Right lobe of liver (tissue), 6 donors: ENCODE results near the gene TCL1B. TPM values are rescaled to one million over a fixed set of nuclear protein-coding genes. Genes with fewer than 3 reads are reported as not detected.

Source experiments
- ATAC-seq, 4 donors: fragments of 200-7000 bp; cut with Tn5 transposase; one replicate each; pipeline ENCODE4 v1.9.1; 2020; ENCODE audit warnings: mild to moderate bottlenecking in 4 of 4, moderate library complexity in 4 of 4
- DNase-seq, 3 donors: peaks; one replicate each; pipeline ENCODE4 v3.0.0-alpha.2; 2020
- H3K27ac ChIP-seq, 3 donors: fragments of 200-600 bp; one replicate each; pipeline ENCODE4 v1.8.0; 2022
- H3K27me3 ChIP-seq, 2 donors: fragments of 200-600 bp; one replicate each; pipeline ENCODE4 v1.8.0; 2022
- H3K36me3 ChIP-seq, 4 donors: fragments of 200-600 bp; sonication (generic) in 1 of 4; one replicate each; pipeline versions ENCODE4 v1.5.1 to v1.8.0; 2017 to 2022; ENCODE audit warnings: control low read depth in 1 of 4
- H3K4me1 ChIP-seq, 4 donors: fragments of 200-600 bp; sonication (generic) in 1 of 4; one replicate each; pipeline versions ENCODE4 v1.5.1 to v1.8.0; 2017 to 2022; ENCODE audit warnings: control low read depth in 1 of 4
- H3K4me3 ChIP-seq, 3 donors: fragments of 200-600 bp; one replicate each; pipeline ENCODE4 v1.8.0; 2022
- H3K9me3 ChIP-seq, 4 donors: fragments of 200-600 bp; sonication (generic) in 1 of 4; one replicate each; pipeline versions ENCODE4 v1.5.1 to v1.8.0; 2017 to 2022; ENCODE audit warnings: control low read depth in 1 of 4
- POLR2A ChIP-seq: fragments of 450-650 bp; IDR thresholded peaks from one replicate; pipeline ENCODE4 v1.6.1; 2017; ENCODE audit warnings: antibody characterized with exemption, mild to moderate bottlenecking
- WGBS: methylation state at CpG from one replicate; pipeline ENCODE4 v1.1.6; 2018; ENCODE audit warnings: low coverage, low lambda C conversion rate; ENCODE audit not compliant: insufficient coverage; ENCODE audit errors: missing lambda C conversion rate; 5-methylcytosine and 5-hydroxymethylcytosine counted together
- intact Hi-C, 2 donors: fragments of 100-400 bp; cut with DNase I; formaldehyde crosslinking; loops; one replicate each; pipeline versions ENCODE4 v1.11.2 to v1.14.1; 2022
- total RNA-seq, 6 experiments: library from RNA; depleted of rRNA in 2 of 6; stranded (reverse); fragments of >200 nt in 2 of 6; fragmentation: NEBNext Ultra II Directional in 3 of 6; extraction: Animal tissue kit (Norgen Biotek cat#: 25700) in 3 of 6; gene quantifications; one replicate each; pipeline versions ENCODE4 v1.1.0 to v1.2.4, GENCODE V29; 2016 to 2023
- TF ChIP-seq, protein P1 (sequence below), 4 donors: fragments of 200-600 bp in 3 of 4; fragments of 450-650 bp in 1 of 4; IDR thresholded peaks; one replicate each; pipeline versions ENCODE4 v1.5.1 to v1.8.0; 2016 to 2022; ENCODE audit warnings: antibody characterized with exemption in 4 of 4, mild to moderate bottlenecking in 2 of 4
- donor health status: DM: no; HTN: yes; CAD: no.
- donor health status: DM: no; HTN: no; CAD: no.
- donor health status: DM: no; HTN: no; CAD: no.
- donor health status: DM: no; HTN: yes; CAD: no.
- donor health status: DM: no; HTN: yes; CAD: no.

Gene TCL1B
- total RNA-seq, 6 experiments from 2014 or later, result not detected

DNA sequence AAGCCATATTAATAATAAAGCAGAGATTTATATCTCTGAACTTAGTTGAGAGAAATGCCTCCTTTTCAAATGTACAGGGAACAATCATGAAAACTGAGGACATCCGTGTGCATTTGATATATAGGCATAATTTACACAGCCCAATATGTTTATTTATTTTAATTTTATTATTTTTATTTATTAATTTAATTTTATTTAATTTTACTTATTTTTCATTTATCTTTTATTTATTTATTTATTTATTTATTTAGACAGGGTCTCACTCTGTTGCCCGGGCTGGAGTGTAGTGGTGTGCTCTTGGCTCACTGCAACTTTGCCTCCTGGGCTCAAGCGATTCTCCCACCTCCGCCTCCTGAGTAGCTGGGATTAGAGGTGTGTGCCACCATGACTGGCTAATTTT lies 19.3 kb downstream of the TCL1B start:
- no peaks in the 10 kb centered on the region for H3K36me3 ChIP-seq
- no peak overlapping the region for H3K4me3 ChIP-seq
- no peaks in the 10 kb centered on the region for H3K4me1 ChIP-seq
- TF ChIP-seq POLR2A, result no peak
- TF ChIP-seq, protein P1, sequence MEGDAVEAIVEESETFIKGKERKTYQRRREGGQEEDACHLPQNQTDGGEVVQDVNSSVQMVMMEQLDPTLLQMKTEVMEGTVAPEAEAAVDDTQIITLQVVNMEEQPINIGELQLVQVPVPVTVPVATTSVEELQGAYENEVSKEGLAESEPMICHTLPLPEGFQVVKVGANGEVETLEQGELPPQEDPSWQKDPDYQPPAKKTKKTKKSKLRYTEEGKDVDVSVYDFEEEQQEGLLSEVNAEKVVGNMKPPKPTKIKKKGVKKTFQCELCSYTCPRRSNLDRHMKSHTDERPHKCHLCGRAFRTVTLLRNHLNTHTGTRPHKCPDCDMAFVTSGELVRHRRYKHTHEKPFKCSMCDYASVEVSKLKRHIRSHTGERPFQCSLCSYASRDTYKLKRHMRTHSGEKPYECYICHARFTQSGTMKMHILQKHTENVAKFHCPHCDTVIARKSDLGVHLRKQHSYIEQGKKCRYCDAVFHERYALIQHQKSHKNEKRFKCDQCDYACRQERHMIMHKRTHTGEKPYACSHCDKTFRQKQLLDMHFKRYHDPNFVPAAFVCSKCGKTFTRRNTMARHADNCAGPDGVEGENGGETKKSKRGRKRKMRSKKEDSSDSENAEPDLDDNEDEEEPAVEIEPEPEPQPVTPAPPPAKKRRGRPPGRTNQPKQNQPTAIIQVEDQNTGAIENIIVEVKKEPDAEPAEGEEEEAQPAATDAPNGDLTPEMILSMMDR (IDR thresholded peaks at IDR 0.05), result no peak
- intact Hi-C loops, result no loop called here
- H3K27me3 ChIP-seq, result no peaks in the 10 kb centered on the region
- ATAC-seq (no peak), DNase-seq (no peak)
- H3K27ac ChIP-seq, result no peak overlapping the region
- H3K9me3 ChIP-seq, result no peaks in the 10 kb centered on the region
- 65% methylated on average over 4 of the region's 4 CpGs for WGBS

DNA sequence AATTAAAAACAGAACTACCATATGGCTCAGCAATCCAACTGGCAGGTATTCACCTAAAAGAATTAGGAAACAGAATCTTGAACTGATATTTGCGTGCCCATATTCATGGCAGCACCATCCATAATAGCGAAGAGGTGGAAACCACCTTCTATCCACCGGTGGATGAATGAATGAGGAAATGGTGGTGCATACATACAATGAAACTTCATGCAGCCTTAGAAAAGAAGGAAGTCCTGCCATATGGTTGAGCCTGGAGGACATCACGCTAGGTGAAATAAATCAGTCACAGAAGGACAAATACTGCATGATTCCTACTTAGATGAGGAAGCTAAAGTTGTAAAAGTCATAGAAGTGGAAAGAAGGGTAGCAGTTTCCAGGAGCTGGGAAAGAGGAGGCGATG lies 21.1 kb downstream of the TCL1B start:
- H3K4me3 ChIP-seq, result no peak overlapping the region

DNA sequence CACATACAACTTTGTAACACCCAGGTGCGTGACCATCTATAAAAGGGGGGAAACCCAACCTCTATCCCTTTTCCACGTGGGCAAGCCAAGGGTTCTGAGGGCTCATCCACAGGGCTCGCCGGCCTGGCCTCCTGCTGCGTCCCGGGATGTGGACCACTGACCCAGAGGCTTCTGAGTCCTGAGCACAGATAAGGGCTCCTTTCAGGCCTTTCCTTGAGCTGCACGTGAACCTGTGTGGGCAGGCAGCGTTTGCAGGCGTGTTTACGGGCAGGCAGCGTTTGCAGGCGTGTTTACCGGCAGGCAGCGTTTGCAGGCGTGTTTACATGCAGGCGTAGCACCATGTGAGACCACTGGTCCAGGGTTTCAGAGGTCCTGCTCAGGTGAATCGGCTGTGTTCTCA lies 23.9 kb downstream of the TCL1B start:
- Histone ChIP-seq H3K4me3 (no peak overlapping the region), H3K27ac (no peak overlapping the region), H3K4me1 (no peaks in the 10 kb centered on the region), H3K36me3 (no peaks in the 10 kb centered on the region), H3K9me3 (no peaks in the 10 kb centered on the region), H3K27me3 (peaks cover 0 to 7% of the 10 kb centered on the region in 2 donors)
- ATAC-seq (no peak), DNase-seq (no peak)
- intact Hi-C loops, result no loop called here
- no peak for TF ChIP-seq POLR2A
- TF ChIP-seq, protein P1 (IDR thresholded peaks at IDR 0.05), result no peak
- 48% methylated on average over 2 of the region's 17 CpGs for WGBS

More for the DNA sequence above, 21.1 kb downstream of the TCL1B start:
- DNase-seq, result no peak
- Histone ChIP-seq H3K4me1 (no peaks in the 10 kb centered on the region), H3K27me3 (no peaks in the 10 kb centered on the region), H3K27ac (no peak overlapping the region), H3K9me3 (no peaks in the 10 kb centered on the region), H3K36me3 (no peaks in the 10 kb centered on the region)
- no peak for TF ChIP-seq POLR2A
- TF ChIP-seq, protein P1 (IDR thresholded peaks at IDR 0.05), result no peak
- ATAC-seq, result no peak
- intact Hi-C loops, result no loop called here
- 55% methylated on average over 5 of the region's 5 CpGs for WGBS

DNA sequence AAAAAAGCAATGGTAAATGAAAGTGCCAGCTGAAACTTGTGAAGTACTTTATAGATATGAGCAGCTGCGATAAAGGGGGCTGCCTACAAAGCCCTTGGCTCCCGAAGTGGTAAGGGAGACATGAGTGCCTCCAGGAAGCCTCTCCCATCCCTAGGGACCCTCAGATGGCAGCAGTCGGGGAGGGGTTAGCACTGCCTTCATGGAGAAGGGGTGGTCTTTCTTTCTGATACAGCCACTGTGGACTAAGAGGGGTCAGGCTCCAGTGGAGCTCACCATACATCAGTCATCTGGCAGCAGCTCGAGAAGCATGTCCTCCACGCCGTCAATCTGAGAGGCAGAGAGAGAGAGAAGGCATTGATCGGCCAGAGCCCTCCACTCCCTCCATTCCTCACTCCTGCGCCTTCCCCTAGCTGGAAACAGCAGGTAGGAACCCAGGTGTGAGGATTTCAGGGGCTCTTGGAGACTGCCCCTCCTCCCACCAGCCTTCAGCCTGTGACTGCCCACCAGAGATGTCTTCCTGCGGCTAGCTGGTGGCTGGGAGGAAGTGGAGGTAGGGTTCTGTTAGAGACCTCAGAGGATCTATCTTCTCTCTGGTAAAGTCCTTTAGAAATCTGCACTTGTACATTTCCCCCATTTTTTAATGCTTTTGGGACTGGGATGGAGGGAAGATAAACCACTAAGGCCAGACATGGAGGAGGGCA lies 25.4 kb downstream of the TCL1B start:
- Histone ChIP-seq H3K4me3 (no peak overlapping the region), H3K4me1 (no peaks in the 10 kb centered on the region), H3K27ac (no peak overlapping the region), H3K36me3 (no peaks in the 10 kb centered on the region), H3K9me3 (no peaks in the 10 kb centered on the region), H3K27me3 (peaks cover 0 to 7% of the 10 kb centered on the region in 2 donors)
- ATAC-seq (no peak), DNase-seq (no peak)
- TF ChIP-seq, protein P1 (IDR thresholded peaks at IDR 0.05), result no peak
- no peak for TF ChIP-seq POLR2A
- intact Hi-C loops, result no loop called here
- WGBS, result 48% methylated on average over 4 of the region's 9 CpGs
